B cell (primary cell): ENCODE data around the gene ZNF136. TPM values are rescaled to one million over a fixed set of nuclear protein-coding genes. Genes with fewer than 3 reads are reported as not detected.

Experiments used
- ATAC-seq: fragments of 200-7000 bp; cut with Tn5 transposase; one replicate; pipeline ENCODE4 v1.10.0; 2021; ENCODE audit warnings: low read depth, mild to moderate bottlenecking, moderate number of reproducible peaks, moderate library complexity
- CTCF ChIA-PET: fragments of 350-600 bp; sonication (Branson Sonifier 250); formaldehyde crosslinking; loops from one replicate; lab custom pipeline; 2021; ENCODE audit warnings: antibody characterized with exemption, inconsistent platforms; lab: Charles Lee
- POLR2A ChIA-PET: fragments of 350-600 bp; sonication (Branson Sonifier 250); formaldehyde crosslinking; loops from one replicate; lab custom pipeline; 2021; ENCODE audit warnings: antibody characterized with exemption; lab: Charles Lee
- DNase-seq: peaks from one replicate; pipeline ENCODE4 v3.0.0; 2013
- H2AFZ ChIP-seq: 2 replicates; pipeline ENCODE4 v1.6.1; 2012; ENCODE audit warnings: mild to moderate bottlenecking, low read depth, low read length; ENCODE audit not compliant: insufficient read depth, poor library complexity, severe bottlenecking
- H3K27ac ChIP-seq, 2 donors: 1 replicate in 1 of 2; 2 replicates in 1 of 2; pipeline ENCODE4 v1.5.1; 2012 to 2013; ENCODE audit warnings: low read length in 2 of 2, mild to moderate bottlenecking in 2 of 2, moderate library complexity in 1 of 2
- H3K27me3 ChIP-seq, 4 experiments: fragments of 200-600 bp in 1 of 4; sonication (generic) in 1 of 4; replicated peaks in 1 of 4; 1 replicate in 2 of 4; 2 replicates in 2 of 4; pipeline versions ENCODE4 v1.6.1 to v1.7.0; 2013 to 2016; ENCODE audit warnings: low read length in 3 of 4, mild to moderate bottlenecking in 2 of 4, mixed read lengths in 1 of 4, moderate library complexity in 1 of 4; ENCODE audit not compliant: insufficient read depth in 4 of 4, control insufficient read depth in 3 of 4; ENCODE audit errors: control extremely low read depth in 1 of 4
- H3K36me3 ChIP-seq, 2 experiments: replicated peaks in 1 of 2; 1 replicate in 1 of 2; 2 replicates in 1 of 2; pipeline versions ENCODE4 v1.6.1 to v1.7.1; 2013; ENCODE audit warnings: low read length in 1 of 2; ENCODE audit not compliant: insufficient read depth in 2 of 2, control insufficient read depth in 1 of 2; ENCODE audit errors: control extremely low read depth in 1 of 2, extremely low read depth in 1 of 2
- H3K4me1 ChIP-seq, 2 donors: fragments of 200-600 bp in 1 of 2; sonication (generic) in 1 of 2; 1 replicate in 1 of 2; 2 replicates in 1 of 2; pipeline versions ENCODE4 v1.5.1 to v1.6.1; 2013 to 2017; ENCODE audit warnings: low read length in 2 of 2; ENCODE audit not compliant: control insufficient read depth in 2 of 2, insufficient read depth in 2 of 2
- H3K4me2 ChIP-seq: replicated peaks from 2 replicates; pipeline ENCODE3; 2012; ENCODE audit warnings: mild to moderate bottlenecking, low read depth, low read length; ENCODE audit not compliant: poor library complexity, severe bottlenecking
- H3K4me3 ChIP-seq, 5 experiments: fragments of 200-600 bp in 1 of 5; sonication (generic) in 1 of 5; 1 replicate in 3 of 5; 2 replicates in 2 of 5; pipeline versions ENCODE4 v1.5.1 to v1.7.0; 2011 to 2016; ENCODE audit warnings: low read length in 4 of 5, mild to moderate bottlenecking in 4 of 5, low read depth in 2 of 5, control low read depth in 1 of 5, moderate library complexity in 1 of 5; ENCODE audit not compliant: insufficient read depth in 1 of 5; ENCODE audit errors: control extremely low read depth in 1 of 5, extremely low read depth in 1 of 5
- H3K79me2 ChIP-seq: fragments of 200-600 bp; sonication (generic); one replicate; pipeline ENCODE4 v1.6.0; 2016; ENCODE audit warnings: low read length; ENCODE audit not compliant: control insufficient read depth, insufficient read depth
- H3K9ac ChIP-seq: fragments of 200-600 bp; sonication (generic); 2 replicates; pipeline ENCODE4 v1.6.1; 2017; ENCODE audit warnings: mild to moderate bottlenecking, low read length, moderate library complexity
- H3K9me3 ChIP-seq, 3 donors: one replicate each; pipeline versions ENCODE4 v1.6.1 to v1.7.1; 2013; ENCODE audit warnings: low read length in 2 of 3; ENCODE audit not compliant: control insufficient read depth in 2 of 3, insufficient read depth in 1 of 3; ENCODE audit errors: control extremely low read depth in 1 of 3
- H4K20me1 ChIP-seq: 2 replicates; pipeline ENCODE4 v1.6.0; 2012; ENCODE audit warnings: mild to moderate bottlenecking, low read length; ENCODE audit not compliant: insufficient read depth, control insufficient read depth, poor library complexity, severe bottlenecking
- H3K27ac Mint-ChIP-seq: one replicate; pipeline ENCODE4 v1.8.0; 2021; ENCODE audit warnings: mixed read lengths
- H3K27me3 Mint-ChIP-seq: one replicate; pipeline ENCODE4 v1.8.0; 2021; ENCODE audit warnings: mixed read lengths
- H3K4me1 Mint-ChIP-seq: one replicate; pipeline ENCODE4 v1.8.0; 2021; ENCODE audit warnings: mixed read lengths
- H3K4me3 Mint-ChIP-seq: one replicate; pipeline ENCODE4 v1.8.0; 2021; ENCODE audit warnings: mixed read lengths
- H3K9me3 Mint-ChIP-seq: one replicate; pipeline ENCODE4 v1.8.0; 2022; ENCODE audit warnings: mixed read lengths; ENCODE audit not compliant: insufficient read depth
- CTCF ChIP-seq: fragments of 200-600 bp; IDR thresholded peaks from one replicate; pipeline ENCODE4 v1.8.0; 2022; ENCODE audit warnings: antibody characterized with exemption, mild to moderate bottlenecking
- EZH2 ChIP-seq: IDR thresholded peaks from 2 replicates; pipeline ENCODE4 v1.6.1; 2012; ENCODE audit warnings: borderline replicate concordance, low read depth, mild to moderate bottlenecking, moderate library complexity, low read length; ENCODE audit not compliant: insufficient read depth, poor library complexity, severe bottlenecking
- WGBS: methylation state at CpG from one replicate; pipeline ENCODE4 v1.1.5; 2013; ENCODE audit warnings: missing lambda C conversion rate; ENCODE audit not compliant: insufficient coverage; 5-methylcytosine and 5-hydroxymethylcytosine counted together
- intact Hi-C: fragments of 100-400 bp; cut with micrococcal nuclease; formaldehyde crosslinking; loops from one replicate; pipeline ENCODE4 v1.10.0; 2022
- polyA plus RNA-seq: library from polyadenylated mRNA; depleted of rRNA; stranded (reverse); fragments of >200 nt; gene quantifications from 2 replicates; pipeline ENCODE4 v1.2.3, GENCODE V29; 2012
- total RNA-seq, 2 donors: library from RNA; stranded (reverse); fragments of 120-200 nt in 1 of 2; gene quantifications; 1 replicate in 1 of 2; 2 replicates in 1 of 2; pipeline versions ENCODE4 v1.2.3 to v1.2.4, GENCODE V29; 2013 to 2022

Gene ZNF136
- total and polyA plus RNA-seq, 2 donors (not counting 1 experiment from before 2014, with no cell fraction given), result 7.5 to 30.8 TPM

- Histone ChIP-seq H3K4me1 (peaks cover 7 to 11% of the 10 kb centered on the region in 2 donors), H3K4me3 (peak overlapping the region; percentile 30 to 95 (median 83)), H3K4me2 (peak overlapping the region; percentile 94), H3K27me3 (no peaks in the 10 kb centered on the region), H3K9me3 (peaks cover 0 to 4% (median 0%) of the 10 kb centered on the region in 3 donors), H2AFZ (peak overlapping the region; percentile 95), H3K27ac (peak overlapping the region in 1 of 2 donors; percentile 72), H4K20me1 (no peaks in the 10 kb centered on the region), H3K36me3 (no peaks in the 10 kb centered on the region), H3K9ac (peak overlapping the region; percentile 86), H3K79me2 (peaks cover 24% of the 10 kb centered on the region)
- ATAC-seq (no peak), DNase-seq (no peak)
- TF ChIP-seq CTCF (no peak), EZH2 (no peak)
- 26% methylated on average over 7 of the region's 11 CpGs for WGBS
- ChIA-PET CTCF (interaction anchor here (1.6 kb wide), 1 partner anchor 191 kb away, joined by 5 read pairs; the partner anchor contains the start of gene ZNF763), POLR2A (interaction anchor here (0.6 kb wide), 1 partner anchor 177 kb away, joined by 5 read pairs; no protein-coding TSS in a partner anchor)
- peak overlapping the region; percentile 26 for H3K27ac Mint-ChIP-seq
- peak overlapping the region; percentile 95 for H3K4me3 Mint-ChIP-seq
- peaks cover 13% of the 10 kb centered on the region for H3K4me1 Mint-ChIP-seq
- no peaks in the 10 kb centered on the region for H3K9me3 Mint-ChIP-seq
- intact Hi-C loops, result no loop called here
- no peaks in the 10 kb centered on the region for H3K27me3 Mint-ChIP-seq
Measured at GRCh38 chr19:12155324-12155860, 7.5 kb upstream of the ZNF136 start.
